Heart right ventricle (tissue), 16 donors: ENCODE results near the gene RHBDL1. TPM values are rescaled to one million over a fixed set of nuclear protein-coding genes. Genes with fewer than 3 reads are reported as not detected.

Experiments used
- ATAC-seq, 8 donors: fragments of 200-7000 bp; cut with Tn5 transposase; one replicate each; pipeline ENCODE4 v1.9.1; 2020; ENCODE audit warnings: mild to moderate bottlenecking in 8 of 8, moderate library complexity in 8 of 8, moderate number of reproducible peaks in 1 of 8
- DNase-seq, 2 donors: peaks; one replicate each; pipeline ENCODE4 v3.0.0-alpha.2; 2020
- H3K27ac ChIP-seq, 10 donors: fragments of 200-600 bp; sonication (generic) in 2 of 10; one replicate each; pipeline versions ENCODE4 v1.5.0 to v1.8.0; 2020 to 2022; ENCODE audit warnings: mild to moderate bottlenecking in 3 of 10
- H3K27me3 ChIP-seq, 7 donors: fragments of 200-600 bp; one replicate each; pipeline ENCODE4 v1.8.0; 2021 to 2022; ENCODE audit warnings: mild to moderate bottlenecking in 2 of 7
- H3K36me3 ChIP-seq, 9 donors: fragments of 200-600 bp; sonication (generic) in 1 of 9; one replicate each; pipeline versions ENCODE4 v1.5.0 to v1.8.0; 2020 to 2022; ENCODE audit warnings: mild to moderate bottlenecking in 2 of 9
- H3K4me1 ChIP-seq, 9 donors: fragments of 200-600 bp; sonication (generic) in 1 of 9; one replicate each; pipeline versions ENCODE4 v1.5.0 to v1.8.0; 2020 to 2022; ENCODE audit warnings: mild to moderate bottlenecking in 4 of 9
- H3K4me3 ChIP-seq, 10 donors: fragments of 200-600 bp; sonication (generic) in 2 of 10; one replicate each; pipeline versions ENCODE4 v1.5.0 to v1.8.0; 2020 to 2022; ENCODE audit warnings: mild to moderate bottlenecking in 7 of 10, moderate library complexity in 2 of 10
- H3K9me3 ChIP-seq, 11 donors: fragments of 200-600 bp in 10 of 11; sonication (generic) in 2 of 11; one replicate each; pipeline versions ENCODE4 v1.5.0 to v1.8.0; 2013 to 2022; ENCODE audit warnings: mild to moderate bottlenecking in 2 of 11, control low read depth in 1 of 11, moderate library complexity in 1 of 11
- CTCF ChIP-seq, 9 donors: fragments of 200-600 bp; sonication (generic) in 2 of 9; IDR thresholded peaks; one replicate each; pipeline versions ENCODE4 v1.5.0 to v1.8.0; 2021 to 2022; ENCODE audit warnings: antibody characterized with exemption in 9 of 9, mild to moderate bottlenecking in 5 of 9, moderate library complexity in 1 of 9
- WGBS, 2 donors: extraction: QIAGEN DNeasy Blood & Tissue Kit; methylation state at CpG; one replicate each; pipeline ENCODE4 v1.1.7; 2013; ENCODE audit warnings: inconsistent platforms in 1 of 2; 5-methylcytosine and 5-hydroxymethylcytosine counted together
- intact Hi-C, 10 donors: fragments of 100-400 bp; cut with DNase I; formaldehyde crosslinking; loops; one replicate each; pipeline versions ENCODE4 v1.11.1 to v1.14.2; 2022
- polyA plus RNA-seq, 2 donors: library from polyadenylated mRNA; stranded (reverse); fragments of 200-250 nt; gene quantifications; one replicate each; pipeline ENCODE4 v1.2.3, GENCODE V29; 2013
- total RNA-seq, 10 donors: library from RNA; stranded (reverse); fragmentation: NEBNext Ultra II Directional in 3 of 10; extraction: Animal tissue kit (Norgen Biotek cat#: 25700) in 3 of 10; gene quantifications; one replicate each; pipeline versions ENCODE4 v1.2.1 to v1.2.4, GENCODE V29; 2021 to 2023
- donor health status: Arrhythmogenic right ventricular cardiomyopathy.
- donor health status: ischemic (EF 13 %, LVEDD 7.1; RV severe dilation, severe dysfunction).
- donor health status: healthy with polysubstance abuse.
- donor health status: DM: no; HTN: yes; CAD: no.
- donor health status: DM: no; HTN: no; CAD: no.
- donor health status: ischemic (EF 25% LVEDD 6.9; RV normal size, moderate dysfunction).
- donor health status: ischemic (EF 25% LVEDD 5.7; RV mildly dilated, moderate dysfunction).
- donor health status: healthy.
- donor health status: DM: yes; HTN: yes; CAD: no.
- donor health status: Ischemic cardiomyopathy.
- donor health status: ischemic (EF 35%, LVEDD 5.7; RV mildly dilated, moderate dysfunction).
- donor health status: nonischemic (EF 11% LVEDD 7.7; RV severe dilation, severe dysfunction).
- donor health status: DM: yes; HTN: yes; CAD: no.
- donor health status: PGD.
- donor health status: ischemic (EF 29% LVEDD 5.4; RV normal size, mild dysfunction).
- donor health status: nonischemic (EF 23%, LVEDD 6.1; RV moderate dilation, normal function).

RHBDL1 gene
- total and polyA plus RNA-seq, 12 donors: 0.90 to 7.4 (median 2.1) TPM

DNA sequence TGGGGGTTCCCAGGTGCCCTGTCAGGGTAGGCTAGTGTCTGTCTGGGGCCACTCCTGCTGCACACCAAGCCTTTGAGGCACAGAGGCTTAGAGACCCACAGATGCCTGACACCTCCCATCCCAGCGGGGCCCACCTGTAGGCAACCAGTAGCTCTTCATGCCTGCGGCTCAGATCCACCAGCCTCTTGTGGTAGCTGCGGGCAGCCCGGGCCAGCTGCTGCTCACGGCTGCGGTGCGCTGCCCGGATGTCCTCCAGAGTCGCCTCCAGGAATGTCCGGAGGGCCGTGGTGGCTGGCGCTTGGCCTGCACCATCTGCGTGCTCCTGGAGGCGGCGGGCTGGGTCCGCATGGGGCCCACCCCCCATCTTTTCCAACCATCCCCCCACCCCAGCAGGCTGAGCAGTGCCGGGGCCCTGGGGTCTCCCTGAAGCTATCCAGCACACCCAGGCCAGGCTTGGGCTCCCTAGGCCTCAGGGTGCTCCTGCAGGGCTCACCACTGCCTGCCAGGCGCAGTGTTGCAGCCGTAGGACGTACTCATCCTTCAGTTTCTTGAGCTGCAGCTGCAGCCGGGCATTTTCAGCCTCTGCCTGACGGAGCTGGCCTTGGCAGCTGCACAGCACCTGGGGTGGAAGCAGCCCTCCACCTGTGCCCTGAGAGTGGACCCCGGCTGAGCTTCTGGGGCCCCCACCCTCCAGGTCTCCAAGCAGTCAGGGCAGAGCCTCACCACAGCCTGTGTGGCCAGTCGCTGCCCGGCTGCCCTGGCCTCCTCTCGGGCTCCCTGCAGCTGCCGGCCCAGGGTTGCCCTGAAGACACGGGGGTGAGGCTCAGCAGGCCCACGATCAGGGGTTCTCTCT is 48.9 kb downstream of the RHBDL1 start:
- intact Hi-C loops: no loop called here
- 63 to 69% methylated on average over 29 of the region's 29 CpGs for WGBS, 2 donors
- ATAC-seq: no peak

DNA sequence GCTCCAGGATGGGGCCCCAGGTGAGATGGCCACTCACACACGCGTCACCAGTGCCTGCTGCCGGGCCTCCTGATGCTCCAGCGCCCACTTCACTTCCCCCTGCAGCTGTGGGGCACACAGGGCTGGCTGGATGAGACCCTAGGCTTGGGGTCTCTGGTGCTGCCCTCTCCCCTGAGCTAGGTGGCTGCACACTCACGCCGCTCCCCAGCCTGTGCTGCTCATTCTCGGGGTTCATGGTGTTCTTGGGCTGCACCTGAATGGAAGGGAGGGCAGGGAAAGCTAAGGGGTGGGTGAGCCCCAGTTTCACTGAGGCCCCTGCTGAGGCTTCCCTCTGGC is 49.5 kb downstream of the RHBDL1 start:
- no peak for TF ChIP-seq CTCF (IDR thresholded peaks at IDR 0.05)
- no peaks in the 10 kb centered on the region for H3K9me3 ChIP-seq
- peaks cover 19 to 50% (median 42%) of the 10 kb centered on the region in 9 donors for H3K4me1 ChIP-seq
- H3K27me3 ChIP-seq: peaks cover 0 to 32% (median 23%) of the 10 kb centered on the region in 7 donors
- no peak overlapping the region for H3K4me3 ChIP-seq
- ATAC-seq (no peak), DNase-seq (no peak)
- no peak overlapping the region for H3K27ac ChIP-seq
- 73 to 86% methylated on average over 7 of the region's 7 CpGs for WGBS, 2 donors
- peaks cover 0 to 11% (median 0%) of the 10 kb centered on the region in 9 donors for H3K36me3 ChIP-seq
- intact Hi-C loops: no loop called here

More for the DNA sequence above, 48.9 kb downstream of the RHBDL1 start:
- no peak for TF ChIP-seq CTCF (IDR thresholded peaks at IDR 0.05)
- H3K36me3 ChIP-seq: peaks cover 0 to 7% (median 0%) of the 10 kb centered on the region in 9 donors
- no peaks in the 10 kb centered on the region for H3K9me3 ChIP-seq
- no peak overlapping the region for H3K27ac ChIP-seq
- DNase-seq: peak in 1 of 2 donors; percentile 13
- no peak overlapping the region for H3K4me3 ChIP-seq
- peaks cover 0 to 32% (median 23%) of the 10 kb centered on the region in 7 donors for H3K27me3 ChIP-seq
- peaks cover 23 to 56% (median 48%) of the 10 kb centered on the region in 9 donors for H3K4me1 ChIP-seq

DNA sequence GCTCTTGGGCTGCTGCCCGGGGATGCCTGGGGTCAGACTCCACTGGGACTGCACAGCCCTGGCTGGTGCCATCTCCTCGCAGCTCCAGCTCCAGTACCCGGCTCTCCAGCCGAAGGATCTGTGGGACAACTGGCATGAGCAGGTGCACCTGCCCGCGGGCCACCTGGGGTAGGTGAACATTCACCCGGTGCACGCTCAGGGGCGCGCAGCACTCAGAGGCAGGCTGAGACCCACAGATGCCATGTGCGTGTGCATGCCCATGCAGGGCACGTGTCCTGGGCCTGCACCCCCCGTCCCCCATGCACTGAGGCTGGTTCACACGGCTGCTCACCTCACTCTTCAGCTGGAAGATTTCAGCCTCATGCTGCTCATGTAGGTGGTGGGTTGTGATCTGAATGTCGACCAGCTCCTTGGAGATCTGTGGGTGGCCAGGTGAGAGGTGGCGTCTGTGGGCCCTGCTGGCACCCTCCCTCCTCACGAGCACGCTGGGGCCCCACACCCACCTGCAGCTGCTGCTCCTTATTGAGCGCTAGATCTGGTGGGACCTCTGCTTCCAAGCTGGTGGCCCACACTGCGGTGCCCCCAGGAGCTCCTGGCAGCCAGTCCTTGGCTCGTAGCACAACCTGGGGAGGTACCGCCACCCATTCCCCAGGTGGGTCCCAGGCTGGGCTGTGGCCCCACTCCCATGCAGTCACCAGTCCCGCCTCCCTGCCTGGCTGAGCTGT is 50.2 kb downstream of the RHBDL1 start:
- ATAC-seq: no peak
- DNase-seq: no peak
- 78% methylated on average over 23 of the region's 23 CpGs for whole genome bisulfite sequencing, 2 donors
- H3K36me3 ChIP-seq: peaks cover 0 to 17% (median 0%) of the 10 kb centered on the region in 9 donors
- peaks cover 18 to 44% (median 36%) of the 10 kb centered on the region in 9 donors for H3K4me1 ChIP-seq
- TF ChIP-seq CTCF (IDR thresholded peaks at IDR 0.05): no peak
- H3K9me3 ChIP-seq: no peaks in the 10 kb centered on the region
- H3K27ac ChIP-seq: no peak overlapping the region
- intact Hi-C loops: no loop called here
- H3K4me3 ChIP-seq: no peak overlapping the region
- H3K27me3 ChIP-seq: peaks cover 0 to 32% (median 23%) of the 10 kb centered on the region in 7 donors

- H3K27ac ChIP-seq: no peak overlapping the region
- peak overlapping the region in 3 of 10 donors; percentile 44 to 64 (median 56) for H3K4me3 ChIP-seq
- peaks cover 18 to 42% (median 34%) of the 10 kb centered on the region in 9 donors for H3K4me1 ChIP-seq
- 17 to 18% methylated on average over 9 of the region's 9 CpGs for WGBS, 2 donors
- no peak for DNase-seq
- no peak for TF ChIP-seq CTCF (IDR thresholded peaks at IDR 0.05)
- ATAC-seq: no peak
- no peaks in the 10 kb centered on the region for H3K9me3 ChIP-seq
- peaks cover 0 to 32% (median 23%) of the 10 kb centered on the region in 7 donors for H3K27me3 ChIP-seq
- intact Hi-C loops: no loop called here
- H3K36me3 ChIP-seq: peaks cover 0 to 20% (median 0%) of the 10 kb centered on the region in 9 donors
Measured at GRCh38 chr16:726188-726437, 50.6 kb downstream of the RHBDL1 start.
